Measurements from ENCODE around the gene SMG6.
"Not testable (repeated sequence)": the region's sequence is repeated elsewhere in the genome, so short reads cannot be mapped to it uniquely, and the experiment has no call there.

SMG6 gene

DNA sequence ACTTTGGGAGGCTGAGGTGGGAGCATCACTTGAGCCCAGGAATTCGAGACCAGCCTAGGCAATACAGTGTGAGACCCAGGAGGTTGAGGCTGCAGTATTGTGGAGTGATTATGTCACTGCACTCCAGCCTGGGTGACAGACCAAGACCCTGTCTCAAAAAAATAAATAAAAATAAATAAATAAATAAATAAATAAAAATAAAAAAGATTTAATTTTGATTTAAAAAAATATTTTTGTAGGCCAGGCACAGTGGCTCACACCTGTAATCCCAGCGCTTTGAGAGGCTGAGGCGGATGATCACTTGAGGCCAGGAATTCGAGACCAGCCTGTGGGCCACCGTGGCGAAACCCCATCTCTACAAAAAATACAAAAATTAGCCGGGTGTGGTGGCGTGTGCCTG lies 104.2 kb downstream of the SMG6 start:
- not testable (repeated sequence) for H3K18ac ChIP-seq (ENCODE audit: low read length); H3K27ac ChIP-seq (replicated peaks; ENCODE audit: low read length)

GRCh38 chr17:2198927-2199326 lies 104.7 kb downstream of the SMG6 start:
- no peak overlapping the region for H3K14ac ChIP-seq (ENCODE audit: low read length)
- no peak overlapping the region for H4K8ac ChIP-seq (ENCODE audit: low read depth, low read length)
- H3K27me3 ChIP-seq (ENCODE audit: control insufficient read depth in 3 of 3, insufficient read depth in 3 of 3, low read depth in 1 of 3, low read length in 3 of 3) = no peaks in the 10 kb centered on the region
- H2BK15ac ChIP-seq (ENCODE audit: low read length) = no peak overlapping the region
- no peaks in the 10 kb centered on the region for H3K79me1 ChIP-seq (ENCODE audit: low read depth, low read length)
- no peak for DNase-seq (ENCODE audit: low spot score)
- H2AFZ ChIP-seq (ENCODE audit: low read length) = no peak overlapping the region
- H3K9ac ChIP-seq (ENCODE audit: low read depth, low read length, poor library complexity) = no peak overlapping the region
- WGBS, 2 donors (ENCODE audit: extremely low coverage in 2 of 2, insufficient read length in 2 of 2, insufficient replicate concordance in 1 of 2) = no CpG with 5 or more reads among the region's 6 CpGs
- H3K9me3 ChIP-seq (replicated peaks in 1 of 2; ENCODE audit: control insufficient read depth in 2 of 2, insufficient read depth in 1 of 2, low read depth in 1 of 2, low read length in 2 of 2) = peaks cover 0 to 6% of the 10 kb centered on the region in 2 donors
- no peak overlapping the region for H2BK12ac ChIP-seq (ENCODE audit: low read length)
- no peak overlapping the region for H4K91ac ChIP-seq (ENCODE audit: low read depth, low read length, poor library complexity)
- no peak overlapping the region for H3K4me3 ChIP-seq (ENCODE audit: low read length in 2 of 2)
- H3K36me3 ChIP-seq (replicated peaks in 1 of 2; ENCODE audit: control insufficient read depth in 2 of 2, insufficient read depth in 2 of 2, low read length in 2 of 2) = peaks cover 2 to 31% of the 10 kb centered on the region in 2 donors
- no peak overlapping the region for H3K27ac ChIP-seq (replicated peaks; ENCODE audit: low read length)
- no peak overlapping the region for H3K23ac ChIP-seq (ENCODE audit: low read depth, low read length, poor library complexity)
- no peak overlapping the region for H2AK5ac ChIP-seq (ENCODE audit: low read depth, low read length)
- no peak overlapping the region for H2BK120ac ChIP-seq (ENCODE audit: low read depth, low read length)
- H3K4me2 ChIP-seq (ENCODE audit: insufficient read depth, low read length, poor library complexity, severe bottlenecking) = no peak overlapping the region
- H3K18ac ChIP-seq (ENCODE audit: low read length) = no peak overlapping the region
- no peaks in the 10 kb centered on the region for H3K4me1 ChIP-seq (ENCODE audit: control insufficient read depth in 2 of 2, insufficient read depth in 1 of 2, low read depth in 1 of 2, low read length in 2 of 2)
- no peak overlapping the region for H2BK5ac ChIP-seq (ENCODE audit: low read length)
- no peak overlapping the region for H3K4ac ChIP-seq (ENCODE audit: low read length)

More for the DNA sequence above, 104.2 kb downstream of the SMG6 start:
- H4K91ac ChIP-seq (ENCODE audit: low read depth, low read length, poor library complexity); DNase-seq (ENCODE audit: low spot score); H2BK15ac ChIP-seq (ENCODE audit: low read length); H3K9ac ChIP-seq (ENCODE audit: low read depth, low read length, poor library complexity); H3K4me1 ChIP-seq (ENCODE audit: control insufficient read depth in 2 of 2, insufficient read depth in 1 of 2, low read depth in 1 of 2, low read length in 2 of 2); H2AFZ ChIP-seq (ENCODE audit: low read length); H3K9me3 ChIP-seq (replicated peaks in 1 of 2; ENCODE audit: control insufficient read depth in 2 of 2, insufficient read depth in 1 of 2, low read depth in 1 of 2, low read length in 2 of 2); H2BK120ac ChIP-seq (ENCODE audit: low read depth, low read length); H2AK5ac ChIP-seq (ENCODE audit: low read depth, low read length); H3K79me1 ChIP-seq (ENCODE audit: low read depth, low read length); H3K14ac ChIP-seq (ENCODE audit: low read length); H3K27me3 ChIP-seq (ENCODE audit: control insufficient read depth in 3 of 3, insufficient read depth in 3 of 3, low read depth in 1 of 3, low read length in 3 of 3); H3K4ac ChIP-seq (ENCODE audit: low read length); H4K8ac ChIP-seq (ENCODE audit: low read depth, low read length); H3K4me3 ChIP-seq (ENCODE audit: low read length in 2 of 2); H2BK12ac ChIP-seq (ENCODE audit: low read length); H3K23ac ChIP-seq (ENCODE audit: low read depth, low read length, poor library complexity); H2BK5ac ChIP-seq (ENCODE audit: low read length); H3K4me2 ChIP-seq (ENCODE audit: insufficient read depth, low read length, poor library complexity, severe bottlenecking): not testable (repeated sequence)
- peaks cover 2 to 31% of the 10 kb centered on the region in 2 donors for H3K36me3 ChIP-seq (replicated peaks in 1 of 2; ENCODE audit: control insufficient read depth in 2 of 2, insufficient read depth in 2 of 2, low read length in 2 of 2)
- no CpG with 5 or more reads among the region's 8 CpGs for WGBS, 2 donors (ENCODE audit: extremely low coverage in 2 of 2, insufficient read length in 2 of 2, insufficient replicate concordance in 1 of 2)

DNA sequence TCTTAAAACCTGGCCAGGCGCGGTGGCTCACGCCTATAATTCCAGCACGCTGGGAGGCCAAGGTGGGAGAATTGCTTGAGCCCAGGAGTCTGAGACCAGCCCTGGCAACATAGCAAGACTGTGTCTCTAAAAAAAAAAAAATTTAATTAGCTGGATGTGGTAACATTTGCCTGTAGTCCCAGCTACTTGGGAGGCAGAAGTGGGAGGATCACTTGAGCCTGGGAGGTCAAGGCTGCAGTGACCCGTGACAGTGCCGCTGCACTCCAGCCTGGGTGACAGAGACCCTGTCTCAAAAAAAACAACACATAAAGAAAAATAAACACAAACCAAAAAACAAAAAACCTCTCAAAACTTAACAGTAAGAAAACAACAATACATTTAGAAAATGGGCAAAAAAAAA lies 106.3 kb downstream of the SMG6 start:
- H4K91ac ChIP-seq (ENCODE audit: low read depth, low read length, poor library complexity) = no peak overlapping the region
- H3K36me3 ChIP-seq (replicated peaks in 1 of 2; ENCODE audit: control insufficient read depth in 2 of 2, insufficient read depth in 2 of 2, low read length in 2 of 2) = peaks cover 2 to 38% of the 10 kb centered on the region in 2 donors
- no peak overlapping the region for H2BK15ac ChIP-seq (ENCODE audit: low read length)
- H3K9ac ChIP-seq (ENCODE audit: low read depth, low read length, poor library complexity) = no peak overlapping the region
- no peak overlapping the region for H3K23ac ChIP-seq (ENCODE audit: low read depth, low read length, poor library complexity)
- DNase-seq (ENCODE audit: low spot score) = no peak
- H3K4me3 ChIP-seq (ENCODE audit: low read length in 2 of 2) = no peak overlapping the region
- no peaks in the 10 kb centered on the region for H3K4me1 ChIP-seq (ENCODE audit: control insufficient read depth in 2 of 2, insufficient read depth in 1 of 2, low read depth in 1 of 2, low read length in 2 of 2)
- no peak overlapping the region for H3K14ac ChIP-seq (ENCODE audit: low read length)
- H2BK12ac ChIP-seq (ENCODE audit: low read length) = no peak overlapping the region
- no peak overlapping the region for H3K18ac ChIP-seq (ENCODE audit: low read length)
- H2AK5ac ChIP-seq (ENCODE audit: low read depth, low read length) = no peak overlapping the region
- H4K8ac ChIP-seq (ENCODE audit: low read depth, low read length) = no peak overlapping the region
- H3K9me3 ChIP-seq (replicated peaks in 1 of 2; ENCODE audit: control insufficient read depth in 2 of 2, insufficient read depth in 1 of 2, low read depth in 1 of 2, low read length in 2 of 2) = peaks cover 0 to 6% of the 10 kb centered on the region in 2 donors
- H3K27me3 ChIP-seq (ENCODE audit: control insufficient read depth in 3 of 3, insufficient read depth in 3 of 3, low read depth in 1 of 3, low read length in 3 of 3) = no peaks in the 10 kb centered on the region
- no peak overlapping the region for H3K27ac ChIP-seq (replicated peaks; ENCODE audit: low read length)
- no peak overlapping the region for H2BK120ac ChIP-seq (ENCODE audit: low read depth, low read length)
- no peak overlapping the region for H3K4me2 ChIP-seq (ENCODE audit: insufficient read depth, low read length, poor library complexity, severe bottlenecking)
- H3K4ac ChIP-seq (ENCODE audit: low read length) = no peak overlapping the region
- WGBS, 2 donors (ENCODE audit: extremely low coverage in 2 of 2, insufficient read length in 2 of 2, insufficient replicate concordance in 1 of 2) = no CpG with 5 or more reads among the region's 6 CpGs
- H3K79me1 ChIP-seq (ENCODE audit: low read depth, low read length) = no peaks in the 10 kb centered on the region
- no peak overlapping the region for H2AFZ ChIP-seq (ENCODE audit: low read length)
- no peak overlapping the region for H2BK5ac ChIP-seq (ENCODE audit: low read length)

DNA sequence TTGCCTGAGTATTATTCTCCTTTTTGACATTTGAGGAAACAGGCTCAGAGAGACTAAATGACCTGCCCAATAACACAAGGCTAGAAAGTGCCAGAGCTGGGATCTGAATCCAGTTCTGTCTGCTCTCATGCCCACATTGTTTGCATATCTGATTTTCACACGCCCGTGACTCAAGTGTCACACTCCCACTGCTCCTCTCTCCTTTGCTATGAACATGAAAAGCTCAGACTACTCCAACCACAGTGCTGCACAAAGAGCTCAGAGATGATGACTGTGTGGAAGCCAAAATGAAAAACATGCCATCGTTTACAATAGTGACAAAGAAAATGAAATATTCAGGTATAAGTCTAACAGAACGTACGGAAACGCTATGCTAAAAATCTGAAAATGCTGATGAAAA lies 107.9 kb downstream of the SMG6 start:
- Histone ChIP-seq H3K4ac (ENCODE audit: low read length) (no peak overlapping the region), H3K36me3 (replicated peaks in 1 of 2; ENCODE audit: control insufficient read depth in 2 of 2, insufficient read depth in 2 of 2, low read length in 2 of 2) (peaks cover 4 to 46% of the 10 kb centered on the region in 2 donors), H3K4me3 (ENCODE audit: low read length in 2 of 2) (no peak overlapping the region), H2BK15ac (ENCODE audit: low read length) (no peak overlapping the region), H3K27me3 (ENCODE audit: control insufficient read depth in 3 of 3, insufficient read depth in 3 of 3, low read depth in 1 of 3, low read length in 3 of 3) (no peaks in the 10 kb centered on the region), H3K14ac (ENCODE audit: low read length) (no peak overlapping the region), H3K4me2 (ENCODE audit: insufficient read depth, low read length, poor library complexity, severe bottlenecking) (no peak overlapping the region), H2BK5ac (ENCODE audit: low read length) (no peak overlapping the region), H3K9me3 (replicated peaks in 1 of 2; ENCODE audit: control insufficient read depth in 2 of 2, insufficient read depth in 1 of 2, low read depth in 1 of 2, low read length in 2 of 2) (peaks cover 0 to 6% of the 10 kb centered on the region in 2 donors), H2BK12ac (ENCODE audit: low read length) (no peak overlapping the region), H4K8ac (ENCODE audit: low read depth, low read length) (no peak overlapping the region), H3K27ac (replicated peaks; ENCODE audit: low read length) (no peak overlapping the region), H2BK120ac (ENCODE audit: low read depth, low read length) (no peak overlapping the region), H3K4me1 (ENCODE audit: control insufficient read depth in 2 of 2, insufficient read depth in 1 of 2, low read depth in 1 of 2, low read length in 2 of 2) (peaks cover 0 to 6% of the 10 kb centered on the region in 2 donors), H4K91ac (ENCODE audit: low read depth, low read length, poor library complexity) (no peak overlapping the region), H2AFZ (ENCODE audit: low read length) (no peak overlapping the region), H3K18ac (ENCODE audit: low read length) (no peak overlapping the region), H3K9ac (ENCODE audit: low read depth, low read length, poor library complexity) (no peak overlapping the region), H2AK5ac (ENCODE audit: low read depth, low read length) (no peak overlapping the region), H3K79me1 (ENCODE audit: low read depth, low read length) (no peaks in the 10 kb centered on the region), H3K23ac (ENCODE audit: low read depth, low read length, poor library complexity) (no peak overlapping the region)
- no peak for DNase-seq (ENCODE audit: low spot score)
- WGBS, 2 donors (ENCODE audit: extremely low coverage in 2 of 2, insufficient read length in 2 of 2, insufficient replicate concordance in 1 of 2) = no CpG with 5 or more reads among the region's 6 CpGs
